Esophagus muscularis mucosa (tissue), 4 donors: ENCODE data around the gene PCDHGA3. TPM values are rescaled to one million over a fixed set of nuclear protein-coding genes. Genes with fewer than 3 reads are reported as not detected.
A peak's percentile ranks its signal among the peaks of the same experiment; 100 is the strongest.
"Not testable (repeated sequence)": the region's sequence is repeated elsewhere in the genome, so short reads cannot be mapped to it uniquely, and the experiment has no call there.

Source experiments
- DNase-seq: peaks from one replicate; pipeline ENCODE4 v3.0.0-alpha.2; 2017; ENCODE audit errors: extremely low spot score
- H3K27ac ChIP-seq, 4 donors: fragments of 200-600 bp; sonication (generic); replicated peaks in 1 of 4; 1 replicate in 3 of 4; 2 replicates in 1 of 4; pipeline ENCODE4 v1.5.1; 2016 to 2019; ENCODE audit warnings: mild to moderate bottlenecking in 1 of 4
- H3K27me3 ChIP-seq, 4 donors: fragments of 200-600 bp; sonication (generic); one replicate each; pipeline versions ENCODE4 v1.5.1 to v1.6.0; 2016 to 2019
- H3K36me3 ChIP-seq, 4 donors: fragments of 200-600 bp; sonication (generic); one replicate each; pipeline ENCODE4 v1.5.1; 2016 to 2019
- H3K4me1 ChIP-seq, 4 donors: fragments of 200-600 bp; sonication (generic); one replicate each; pipeline ENCODE4 v1.5.1; 2016 to 2019
- H3K4me3 ChIP-seq, 4 donors: fragments of 200-600 bp; sonication (generic); 1 replicate in 2 of 4; 2 replicates in 2 of 4; pipeline ENCODE4 v1.5.1; 2016 to 2019; ENCODE audit warnings: mild to moderate bottlenecking in 4 of 4, moderate library complexity in 1 of 4
- H3K9me3 ChIP-seq, 4 donors: fragments of 200-600 bp; sonication (generic); 1 replicate in 3 of 4; 2 replicates in 1 of 4; pipeline ENCODE4 v1.5.1; 2016 to 2019
- EP300 ChIP-seq: sonication (generic); formaldehyde crosslinking; IDR thresholded peaks from one replicate; pipeline ENCODE4 v1.6.1; 2017; ENCODE audit warnings: antibody characterized with exemption
- POLR2A ChIP-seq: fragments of 450-650 bp; IDR thresholded peaks from one replicate; pipeline ENCODE4 v1.6.1; 2017; ENCODE audit warnings: antibody characterized with exemption, moderate library complexity, mild to moderate bottlenecking, low read depth
- POLR2AphosphoS5 ChIP-seq, 2 donors: sonication (generic); formaldehyde crosslinking; IDR thresholded peaks; one replicate each; pipeline ENCODE4 v1.6.1; 2017; ENCODE audit warnings: antibody characterized with exemption in 2 of 2
- WGBS: methylation state at CpG from one replicate; pipeline ENCODE4 v1.1.5; 2018; 5-methylcytosine and 5-hydroxymethylcytosine counted together
- intact Hi-C: fragments of 100-400 bp; cut with DNase I; formaldehyde crosslinking; loops from one replicate; pipeline ENCODE4 v1.15.1; 2023
- total RNA-seq, 4 donors: library from RNA; depleted of rRNA; stranded (reverse); fragments of >200 nt; gene quantifications; one replicate each; pipeline versions ENCODE4 v1.1.0 to v1.2.1, GENCODE V29; 2016
- TF ChIP-seq, protein P1 (sequence below), 3 experiments: fragments of 200-600 bp in 2 of 3; fragments of 450-650 bp in 1 of 3; sonication (generic) in 2 of 3; IDR thresholded peaks; one replicate each; pipeline ENCODE4 v1.5.1; 2017 to 2019; ENCODE audit warnings: antibody characterized with exemption in 3 of 3, mild to moderate bottlenecking in 2 of 3, moderate library complexity in 1 of 3

The PCDHGA3 gene
- total RNA-seq, 4 donors from 2014 or later, result 1.7 to 2.6 (median 1.8) TPM

DNA sequence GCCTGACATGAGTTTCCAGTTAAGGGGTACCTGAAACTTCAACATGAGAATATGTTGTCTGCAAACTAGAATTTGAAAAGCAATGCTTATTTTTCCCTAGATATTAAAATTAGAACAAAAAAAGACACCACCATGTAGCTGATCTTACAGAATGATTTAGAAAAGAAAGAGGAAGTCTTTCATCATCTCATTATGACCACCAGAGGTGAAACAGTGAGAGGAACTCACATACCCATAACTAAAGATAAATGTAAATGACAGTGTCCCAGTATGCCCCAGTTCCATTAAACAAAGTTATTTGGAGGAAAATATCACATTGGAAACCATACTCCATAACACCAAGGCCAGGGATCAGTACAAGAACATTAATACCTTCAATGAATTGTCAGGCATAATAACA lies 29.9 kb upstream of the PCDHGA3 start:
- TF ChIP-seq EP300 (no peak), POLR2A (no peak), POLR2AphosphoS5 (IDR thresholded peaks at IDR 0.05) (no peak)
- TF ChIP-seq, protein P1, sequence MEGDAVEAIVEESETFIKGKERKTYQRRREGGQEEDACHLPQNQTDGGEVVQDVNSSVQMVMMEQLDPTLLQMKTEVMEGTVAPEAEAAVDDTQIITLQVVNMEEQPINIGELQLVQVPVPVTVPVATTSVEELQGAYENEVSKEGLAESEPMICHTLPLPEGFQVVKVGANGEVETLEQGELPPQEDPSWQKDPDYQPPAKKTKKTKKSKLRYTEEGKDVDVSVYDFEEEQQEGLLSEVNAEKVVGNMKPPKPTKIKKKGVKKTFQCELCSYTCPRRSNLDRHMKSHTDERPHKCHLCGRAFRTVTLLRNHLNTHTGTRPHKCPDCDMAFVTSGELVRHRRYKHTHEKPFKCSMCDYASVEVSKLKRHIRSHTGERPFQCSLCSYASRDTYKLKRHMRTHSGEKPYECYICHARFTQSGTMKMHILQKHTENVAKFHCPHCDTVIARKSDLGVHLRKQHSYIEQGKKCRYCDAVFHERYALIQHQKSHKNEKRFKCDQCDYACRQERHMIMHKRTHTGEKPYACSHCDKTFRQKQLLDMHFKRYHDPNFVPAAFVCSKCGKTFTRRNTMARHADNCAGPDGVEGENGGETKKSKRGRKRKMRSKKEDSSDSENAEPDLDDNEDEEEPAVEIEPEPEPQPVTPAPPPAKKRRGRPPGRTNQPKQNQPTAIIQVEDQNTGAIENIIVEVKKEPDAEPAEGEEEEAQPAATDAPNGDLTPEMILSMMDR (IDR thresholded peaks at IDR 0.05), result no peak
- H3K36me3 ChIP-seq, result peaks cover 6 to 49% (median 33%) of the 10 kb centered on the region in 4 donors
- H3K4me3 ChIP-seq, result no peak overlapping the region
- intact Hi-C loops, result no loop called here
- H3K4me1 ChIP-seq, result no peaks in the 10 kb centered on the region
- H3K27me3 ChIP-seq, result no peaks in the 10 kb centered on the region
- DNase-seq, result no peak
- H3K9me3 ChIP-seq, result peaks cover 14 to 100% (median 98%) of the 10 kb centered on the region in 4 donors
- H3K27ac ChIP-seq, result no peak overlapping the region

DNA sequence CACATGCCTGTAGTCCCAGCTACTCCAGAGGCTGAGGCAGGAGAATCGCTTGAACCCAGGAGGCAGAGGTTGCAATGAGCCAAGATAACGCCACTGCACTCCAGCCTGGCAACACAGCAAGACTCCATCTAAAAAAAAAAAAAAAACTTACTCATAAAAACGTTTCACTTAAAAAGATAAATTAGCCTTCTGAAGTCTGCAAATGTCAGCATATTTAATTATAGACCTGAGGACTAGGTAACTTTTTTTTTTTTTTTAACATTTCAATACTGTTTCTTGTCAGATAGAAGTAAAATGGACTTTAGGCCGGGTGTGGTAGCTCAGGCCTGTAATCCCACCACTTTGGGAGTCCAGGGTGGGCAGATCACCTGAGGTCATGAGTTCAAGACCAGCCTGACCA lies 26.7 kb upstream of the PCDHGA3 start:
- H3K27ac ChIP-seq, DNase-seq, H3K27me3 ChIP-seq, intact Hi-C loops, H3K4me3 ChIP-seq: not testable (repeated sequence)
- H3K9me3 ChIP-seq, result peaks cover 29 to 93% (median 85%) of the 10 kb centered on the region in 4 donors
- H3K4me1 ChIP-seq, result peaks cover 4 to 11% (median 7%) of the 10 kb centered on the region in 4 donors
- WGBS, result 89% methylated on average over 4 of the region's 4 CpGs
- peaks cover 18 to 61% (median 42%) of the 10 kb centered on the region in 4 donors for H3K36me3 ChIP-seq

DNA sequence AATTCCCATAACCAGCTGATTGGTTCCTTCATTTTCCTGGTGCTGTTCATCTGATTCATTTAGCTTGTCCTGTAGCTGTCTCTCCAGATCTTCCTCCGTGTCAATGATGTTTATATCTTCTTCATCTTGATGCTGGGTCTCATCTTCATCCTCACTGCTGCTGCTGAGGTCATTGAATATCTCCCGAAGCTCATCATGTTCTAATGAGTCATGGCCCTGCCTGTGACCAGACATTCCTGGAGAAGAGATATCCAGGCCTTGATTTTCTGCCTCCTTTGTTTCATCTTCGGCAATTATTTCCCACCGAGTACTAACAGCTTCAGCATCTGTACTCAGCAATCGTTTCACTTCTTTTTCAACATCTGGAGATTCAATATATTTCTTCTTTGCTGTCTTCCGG lies 24.4 kb upstream of the PCDHGA3 start:
- H3K27ac ChIP-seq, result no peak overlapping the region
- peaks cover 4 to 11% (median 7%) of the 10 kb centered on the region in 4 donors for H3K4me1 ChIP-seq
- DNase-seq, result no peak
- H3K36me3 ChIP-seq, result peaks cover 18 to 46% (median 42%) of the 10 kb centered on the region in 4 donors
- TF ChIP-seq, protein P1 (IDR thresholded peaks at IDR 0.05), result no peak
- TF ChIP-seq POLR2A, result no peak
- 93% methylated on average over 6 of the region's 6 CpGs for WGBS
- H3K9me3 ChIP-seq, result peaks cover 23 to 81% (median 66%) of the 10 kb centered on the region in 4 donors
- H3K27me3 ChIP-seq, result no peaks in the 10 kb centered on the region
- peak overlapping the region in 2 of 4 donors; percentile 3 to 74 for H3K4me3 ChIP-seq
- intact Hi-C loops, result no loop called here

DNA sequence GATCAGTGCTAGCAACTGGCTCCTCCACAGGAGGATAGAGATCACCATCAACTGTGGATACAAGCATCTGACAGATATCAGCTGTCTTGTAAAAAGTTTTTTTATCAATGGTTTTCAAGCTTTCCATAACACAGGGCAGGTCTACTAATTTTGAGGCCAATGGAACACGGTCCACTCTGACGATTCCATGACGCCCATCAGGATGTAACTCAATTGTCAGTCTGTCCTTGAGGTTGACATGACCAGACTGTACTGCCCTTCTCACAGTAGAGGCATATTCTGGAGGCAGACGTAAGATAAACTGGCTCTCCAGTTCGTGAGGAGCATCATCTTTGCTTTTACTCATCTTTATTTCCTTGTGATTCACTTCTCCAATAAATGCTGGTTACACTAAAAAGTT lies 23.9 kb upstream of the PCDHGA3 start:
- peaks cover 18 to 46% (median 42%) of the 10 kb centered on the region in 4 donors for H3K36me3 ChIP-seq
- peaks cover 4 to 11% (median 7%) of the 10 kb centered on the region in 4 donors for H3K4me1 ChIP-seq
- peak overlapping the region in 1 of 4 donors; percentile 90 for H3K27ac ChIP-seq
- intact Hi-C loops, result loop anchor here (5.0 kb wide), 1 partner anchor 238 kb away; no protein-coding TSS in a partner anchor
- peaks cover 23 to 76% (median 62%) of the 10 kb centered on the region in 4 donors for H3K9me3 ChIP-seq
- TF ChIP-seq, protein P1 (IDR thresholded peaks at IDR 0.05), result no peak
- no peak for TF ChIP-seq POLR2AphosphoS5 (IDR thresholded peaks at IDR 0.05)
- DNase-seq, result no peak
- H3K4me3 ChIP-seq, result peak overlapping the region; percentile 58 to 74 (median 70)
- 68% methylated on average over 5 of the region's 5 CpGs for WGBS
- H3K27me3 ChIP-seq, result no peaks in the 10 kb centered on the region

DNA sequence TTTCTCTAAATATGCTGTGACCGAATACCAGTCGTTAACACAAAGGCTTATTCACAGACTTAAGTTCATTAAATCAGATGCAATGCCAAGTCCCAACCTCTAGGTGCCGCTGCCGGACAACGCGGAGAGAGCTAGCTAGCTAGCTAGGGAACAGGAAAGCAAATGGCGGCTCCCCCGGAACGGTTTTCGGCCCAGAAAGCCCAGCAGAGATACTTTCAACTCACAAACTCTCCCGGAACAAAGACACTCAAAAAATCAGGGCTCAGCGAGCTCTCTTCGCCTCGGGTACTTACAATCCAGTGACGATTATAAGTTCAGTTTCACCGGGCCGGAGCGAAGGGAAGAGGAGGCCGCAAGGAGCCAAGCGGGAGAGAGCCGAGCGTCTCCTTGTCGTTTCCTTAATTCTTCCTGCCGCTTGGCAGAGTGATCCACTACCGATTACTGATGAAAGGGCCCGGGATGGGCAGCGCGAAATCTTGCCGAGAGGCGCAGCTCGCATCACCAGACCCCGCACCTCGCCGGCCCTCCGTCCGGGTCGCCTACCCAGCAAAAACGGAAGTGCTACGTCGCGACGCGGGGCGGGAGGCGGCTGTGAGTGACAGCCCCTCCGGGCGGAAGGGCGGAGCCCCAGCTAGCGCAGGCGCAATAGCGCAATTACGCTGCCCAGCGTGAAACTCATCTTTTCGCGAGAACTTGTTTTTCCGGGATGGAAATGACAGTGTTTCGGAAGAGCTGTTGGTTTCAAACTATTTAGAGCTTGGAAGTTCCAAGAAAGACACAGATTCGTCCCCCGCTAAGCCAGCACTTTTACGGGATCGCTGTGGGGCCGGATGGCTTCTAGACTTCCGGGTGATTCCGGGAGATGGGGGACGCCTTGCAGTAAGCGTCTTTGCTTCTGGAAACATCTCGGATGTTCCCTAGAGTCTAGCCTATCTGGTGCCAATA lies 23.1 kb upstream of the PCDHGA3 start, which contains the start of gene TAF7:
Gene TAF7 (minus strand): TSS at position 560 of the 945 bp plus-strand sequence. CDS start 740 bp downstream, outside the sequence.
- TF ChIP-seq POLR2AphosphoS5 (IDR thresholded peaks at IDR 0.05) (peak; percentile 95 to 98), POLR2A (peak; percentile 90), EP300 (no peak)
- TF ChIP-seq, protein P1 (IDR thresholded peaks at IDR 0.05), result peak; percentile 64 to 80 (median 70)
- Histone ChIP-seq H3K36me3 (peaks cover 18 to 44% (median 40%) of the 10 kb centered on the region in 4 donors), H3K4me3 (peak within 1 kb of the TSS; percentile 58 to 74 (median 70)), H3K4me1 (peaks cover 4 to 11% (median 7%) of the 10 kb centered on the region in 4 donors), H3K27ac (peak within 1 kb of the TSS; percentile 90 to 92 (median 92)), H3K27me3 (no peaks in the 10 kb centered on the region), H3K9me3 (peaks cover 23 to 68% (median 54%) of the 10 kb centered on the region in 4 donors)
- 2% methylated on average over 57 of the region's 67 CpGs for WGBS
- intact Hi-C loops, result loop anchor here (5.0 kb wide), 1 partner anchor 237 kb away; no protein-coding TSS in a partner anchor
- DNase-seq, result peak; percentile 95
